GM12892 (cell line): ENCODE data around the gene YES1.

ENCODE experiments used
- DNase-seq: peaks from one replicate; pipeline ENCODE4 v3.0.0; 2011; ENCODE audit not compliant: insufficient read length
- FAIRE-seq: peaks from 2 replicates; lab custom pipeline; 2011; peaks lifted over from hg19 to GRCh38; lab: Jason Lieb, UNC
- POLR2A ChIP-seq: IDR thresholded peaks from 2 replicates; pipeline ENCODE4 v1.6.1; 2011; ENCODE audit warnings: low read depth, low read length, control low read depth
- POLR2AphosphoS5 ChIP-seq: IDR thresholded peaks from 2 replicates; pipeline ENCODE4 v1.6.1; 2011; ENCODE audit warnings: low read depth, low read length, control low read depth
- TAF1 ChIP-seq: IDR thresholded peaks from 2 replicates; pipeline ENCODE4 v1.6.1; 2011; ENCODE audit warnings: low read depth, mild to moderate bottlenecking, control low read depth, low read length, borderline replicate concordance

The YES1 gene

GRCh38 chr18:676736-677135, 135.3 kb downstream of the YES1 start:
- FAIRE-seq (no peak), DNase-seq (no peak)
- TF ChIP-seq TAF1 (no peak), POLR2AphosphoS5 (no peak), POLR2A (no peak)

- no peak for FAIRE-seq
- no peak for DNase-seq
- no peak for TF ChIP-seq TAF1
- TF ChIP-seq POLR2A: no peak
- TF ChIP-seq POLR2AphosphoS5: no peak
Measured at GRCh38 chr18:676069-676468, 136.0 kb downstream of the YES1 start.

GRCh38 chr18:675307-675706, 136.7 kb downstream of the YES1 start:
- no peak for DNase-seq
- TF ChIP-seq TAF1: no peak
- no peak for TF ChIP-seq POLR2AphosphoS5
- no peak; the same call in 1 of the 2 replicates for TF ChIP-seq POLR2A
- FAIRE-seq: no peak

- DNase-seq: no peak
- FAIRE-seq: no peak
- TF ChIP-seq POLR2A (no peak), POLR2AphosphoS5 (no peak), TAF1 (no peak)
Measured at GRCh38 chr18:673769-674168, 138.3 kb downstream of the YES1 start.

GRCh38 chr18:673317-673716, 138.7 kb downstream of the YES1 start:
- FAIRE-seq (no peak), DNase-seq (no peak)
- no peak for TF ChIP-seq POLR2A
- no peak for TF ChIP-seq POLR2AphosphoS5
- TF ChIP-seq TAF1: no peak
